NCI-H226 (cell line): ENCODE data around the gene EIF4G2.
"Not testable (repeated sequence)": the region's sequence is repeated elsewhere in the genome, so short reads cannot be mapped to it uniquely, and the experiment has no call there.

Experiments
- DNase-seq: peaks from one replicate; pipeline ENCODE4 v3.0.0-alpha.2; 2015

EIF4G2 gene

DNA sequence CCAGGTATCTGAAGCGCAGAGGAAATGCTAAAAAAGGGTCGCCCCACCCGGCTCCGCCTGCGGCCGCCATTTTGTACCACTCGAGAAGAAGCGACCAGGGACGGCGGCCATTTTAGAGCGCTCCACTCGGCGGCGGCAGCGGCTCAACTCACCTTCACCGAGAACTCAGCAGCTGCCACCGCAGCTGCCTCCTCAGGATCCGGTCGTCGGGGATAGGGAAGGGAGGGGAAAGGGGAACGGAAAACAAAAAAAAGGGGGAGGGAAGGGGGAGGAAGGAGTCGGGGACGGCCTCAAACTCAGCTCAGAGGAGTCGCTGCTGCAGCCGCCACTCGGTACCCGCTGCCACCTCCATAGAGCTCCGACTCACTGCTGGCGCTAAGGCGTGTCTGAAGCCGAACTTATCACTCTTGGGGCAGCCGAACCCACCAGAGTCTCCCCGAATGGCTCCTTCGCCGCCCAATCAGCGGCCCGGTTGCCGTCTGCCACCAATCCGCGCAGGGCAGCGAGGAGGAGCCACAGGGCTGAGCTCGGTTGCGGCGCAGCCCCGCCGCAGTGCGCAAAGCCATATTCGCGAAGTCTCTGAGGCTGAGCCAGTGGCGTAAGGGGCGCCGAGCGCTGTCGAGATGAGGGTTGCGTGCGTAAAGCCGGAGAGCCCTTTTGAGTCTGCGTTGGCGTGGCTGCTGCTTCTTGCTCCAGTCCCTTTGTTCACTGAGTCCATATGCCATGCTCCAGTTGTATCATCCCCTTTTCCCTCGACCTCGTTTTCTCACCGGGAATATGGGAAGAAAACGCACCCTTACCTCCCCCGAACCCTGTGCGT is at the start of gene EIF4G2:
TSS of gene EIF4G2 (minus strand) at position 374 of the 820 bp plus-strand sequence.
- DNase-seq: peak; percentile 99

- DNase-seq: peak; percentile 98
Measured at GRCh38 chr11:10857709-10858438, 49.1 kb upstream of the EIF4G2 start, which contains the start of gene ZBED5. Gene ZBED5 (minus strand): TSS chr11:10858053. CDS start chr11:10854945, 3,108 bp downstream.

- DNase-seq: no peak
Measured at GRCh38 chr11:10857459-10857708, 48.7 kb upstream of the EIF4G2 start.

GRCh38 chr11:10856689-10857458 is 48.1 kb upstream of the EIF4G2 start:
- DNase-seq: peak; percentile 61

- no peak for DNase-seq
Measured at GRCh38 chr11:10855295-10855694, 46.6 kb upstream of the EIF4G2 start.

DNA sequence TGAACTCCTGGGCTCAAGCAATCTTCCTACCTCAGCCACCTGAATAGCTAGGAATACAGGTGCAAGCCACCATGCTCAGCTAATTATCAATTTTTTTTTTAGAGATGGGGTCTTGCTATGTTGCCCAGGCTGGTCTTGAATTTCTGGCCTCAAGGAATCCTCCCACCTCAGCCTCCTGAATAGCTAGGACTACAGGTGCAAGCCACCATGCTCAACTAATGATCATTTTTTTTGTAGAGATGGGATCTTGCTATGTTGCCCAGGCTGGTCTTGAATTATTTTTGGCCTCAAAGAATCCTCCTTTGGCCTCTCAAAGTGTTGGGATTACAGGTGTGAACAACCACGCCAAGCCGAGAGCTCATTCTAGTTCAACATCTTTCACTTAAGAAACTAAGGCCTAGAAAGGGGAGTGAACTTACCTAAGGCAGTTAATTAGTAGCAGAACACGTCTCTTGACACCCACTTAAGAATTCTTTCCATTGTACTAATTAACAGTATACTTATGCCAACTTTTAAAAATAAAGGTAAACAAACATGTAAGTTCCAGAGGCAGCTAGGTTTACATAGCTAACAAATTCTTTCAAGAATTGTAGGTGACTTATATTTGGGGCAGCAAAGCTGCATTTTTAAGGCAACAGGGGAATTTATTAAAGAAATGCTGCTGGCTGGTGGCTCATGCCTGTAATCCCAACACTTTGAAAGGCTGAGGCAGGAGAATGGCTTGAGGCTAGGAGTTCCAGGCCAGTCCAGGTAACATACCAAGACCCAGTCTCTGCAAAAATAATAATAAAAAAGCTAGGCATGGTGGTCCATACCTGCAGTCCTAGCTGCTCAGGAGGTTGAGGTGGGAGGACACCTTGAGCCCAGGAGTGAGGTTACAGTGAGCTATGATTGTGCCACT is 39.5 kb upstream of the EIF4G2 start:
- DNase-seq: no peak

GRCh38 chr11:10846660-10847059 is 37.9 kb upstream of the EIF4G2 start:
- DNase-seq: no peak

DNA sequence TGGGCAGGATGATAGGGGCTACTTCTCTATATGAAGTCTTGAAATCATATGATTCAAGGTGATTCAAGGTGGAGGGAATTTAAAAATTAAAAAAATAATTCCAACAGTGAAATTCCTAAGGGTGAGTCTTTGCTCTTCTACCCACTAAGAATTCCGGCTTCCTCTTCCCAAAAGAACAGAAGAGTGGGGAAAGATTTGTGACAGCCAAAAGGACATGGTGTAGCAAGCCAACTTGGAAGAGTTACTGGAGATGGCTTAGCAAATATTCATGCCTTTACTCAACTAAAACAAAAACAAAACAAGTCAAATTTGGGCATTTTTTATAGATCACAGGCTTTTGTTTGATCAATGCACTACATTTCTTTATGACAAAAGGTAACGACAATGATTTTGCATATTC is 36.9 kb upstream of the EIF4G2 start:
- DNase-seq: no peak

- DNase-seq: no peak
Measured at GRCh38 chr11:10844796-10845195, 36.1 kb upstream of the EIF4G2 start.

DNA sequence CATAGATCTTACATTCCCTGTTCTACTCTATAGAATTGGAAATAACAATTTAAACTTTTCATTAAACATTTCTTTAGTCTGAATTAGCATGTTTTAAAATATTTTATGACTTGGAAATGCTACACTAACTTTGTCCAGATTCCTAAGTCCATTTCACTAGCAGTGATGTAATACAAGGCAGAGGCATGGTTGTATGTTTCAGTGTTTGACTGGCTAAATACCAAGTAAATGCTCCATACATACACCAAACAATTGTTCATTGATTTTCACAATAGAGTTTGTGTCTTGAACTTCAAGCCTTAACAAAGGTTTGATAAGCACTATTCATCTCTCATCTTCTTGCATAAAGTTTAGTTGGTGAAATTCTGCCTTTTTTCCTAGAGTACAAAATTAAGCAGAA is 35.6 kb upstream of the EIF4G2 start:
- no peak for DNase-seq

DNA sequence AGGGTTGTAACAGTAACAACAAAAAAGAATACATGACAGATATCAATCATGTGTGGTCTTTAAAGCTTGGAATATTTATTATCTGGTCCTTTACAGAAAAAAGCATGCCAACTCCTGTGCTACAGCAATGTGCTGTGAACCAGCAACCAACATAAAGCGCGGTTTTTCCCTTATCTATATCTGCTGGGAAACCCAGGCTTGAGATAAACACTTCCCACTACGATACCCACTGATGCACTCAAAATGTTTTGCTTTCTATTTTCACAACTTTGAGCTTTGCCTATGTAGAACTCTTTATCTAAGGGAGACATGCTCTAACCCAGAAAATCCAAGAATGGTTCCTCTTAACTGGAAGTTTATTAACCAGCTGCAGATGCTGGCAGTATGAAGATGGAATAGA is 30.2 kb upstream of the EIF4G2 start:
- DNase-seq: no peak

DNA sequence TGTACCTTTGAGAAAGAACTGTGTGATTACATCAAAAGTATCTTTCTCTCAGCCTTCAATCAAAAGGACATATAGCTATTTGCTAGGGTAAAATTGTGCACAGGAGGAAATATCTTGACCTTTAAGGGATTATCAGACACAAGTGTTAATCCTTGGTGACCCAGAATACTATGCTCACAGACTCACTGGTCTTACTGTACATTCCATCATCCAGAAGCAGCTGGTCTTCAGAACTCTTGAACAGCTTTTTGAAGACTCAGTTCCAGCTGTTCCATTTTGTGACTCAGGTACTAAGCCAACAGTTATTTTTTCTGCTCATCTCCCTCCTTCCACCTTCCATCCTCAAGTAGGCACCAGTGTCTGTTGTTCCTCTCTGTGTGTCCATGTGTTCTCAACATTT is 29.4 kb upstream of the EIF4G2 start:
- no peak for DNase-seq

- DNase-seq: not testable (repeated sequence)
Measured at GRCh38 chr11:10836884-10837283, 28.2 kb upstream of the EIF4G2 start.

DNA sequence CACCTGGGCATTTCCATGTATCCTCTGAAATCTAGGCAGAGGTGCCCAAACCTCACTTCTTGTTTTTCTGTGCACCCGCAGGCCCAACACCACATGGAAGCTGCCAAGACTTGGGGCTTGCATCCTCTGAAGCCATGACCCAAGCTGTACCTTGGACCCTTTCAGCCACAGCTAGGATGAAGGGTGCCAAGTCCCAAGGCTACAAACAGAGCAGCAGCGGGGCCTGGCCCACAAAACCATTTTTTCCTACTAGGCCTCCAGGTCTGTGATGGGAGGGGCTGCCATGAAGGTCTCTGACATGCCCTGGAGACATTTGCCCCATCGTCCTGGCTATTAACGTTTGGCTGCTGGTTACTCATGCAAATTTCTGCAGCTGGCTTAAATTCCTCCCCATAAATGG is 20.4 kb upstream of the EIF4G2 start:
- DNase-seq: no peak

DNA sequence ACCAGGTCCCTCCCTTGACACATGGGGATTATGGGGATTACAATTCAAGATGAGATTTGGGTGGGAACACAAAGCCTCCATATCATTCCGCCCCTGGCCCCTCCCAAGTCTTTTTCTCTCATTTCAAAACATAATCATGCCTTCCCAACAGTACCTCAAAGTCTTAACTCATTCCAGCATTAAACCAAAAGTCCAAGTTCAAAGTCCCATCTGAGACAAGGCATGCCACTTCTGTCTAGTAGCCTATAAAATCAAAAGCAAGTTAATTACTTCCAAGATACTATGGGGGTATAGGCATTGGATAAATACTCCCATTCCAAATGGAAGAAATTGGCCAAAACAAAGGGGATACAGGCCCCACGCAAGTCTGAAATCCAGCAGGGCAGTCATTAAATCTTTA is 19.7 kb upstream of the EIF4G2 start:
- DNase-seq: no peak

DNA sequence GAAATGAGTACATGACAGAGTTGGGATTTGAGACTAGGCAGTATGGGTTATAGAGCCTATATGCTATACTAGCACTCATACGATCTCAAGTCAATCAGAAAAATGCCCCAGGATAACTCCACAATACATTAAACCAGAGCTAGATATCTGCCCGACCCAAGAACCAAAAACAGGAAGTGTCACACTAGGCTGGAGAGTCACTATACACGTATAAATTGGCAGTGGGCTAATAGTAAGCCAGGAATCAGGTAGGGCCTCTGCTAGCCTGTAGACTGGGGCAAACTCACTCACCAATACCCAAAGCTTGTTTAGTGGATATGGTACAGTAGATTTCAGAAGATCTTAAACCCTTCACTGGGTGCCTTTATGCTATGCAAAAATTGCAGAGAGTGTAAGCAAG is 16.2 kb upstream of the EIF4G2 start:
- DNase-seq: no peak

GRCh38 chr11:10823152-10823579 is 14.4 kb upstream of the EIF4G2 start:
- no peak for DNase-seq

DNA sequence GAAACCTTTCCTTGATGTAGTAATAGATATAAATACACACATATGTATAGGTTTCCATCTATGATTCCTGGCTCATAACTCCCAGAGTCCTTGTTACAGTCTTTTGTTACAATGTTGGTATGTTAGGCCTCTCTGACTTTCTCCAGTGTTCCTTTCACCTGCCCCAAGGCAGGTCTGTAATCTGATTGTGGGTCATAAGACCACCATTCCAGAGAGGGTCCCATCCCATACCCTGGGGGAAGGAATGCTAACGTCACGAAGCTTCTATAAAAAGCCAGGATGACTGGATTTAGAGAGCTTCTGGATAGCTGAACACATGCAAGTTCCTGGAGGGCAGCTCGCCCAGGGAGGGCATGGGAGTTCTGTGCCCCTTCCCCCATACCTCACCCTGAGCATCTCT is 13.8 kb upstream of the EIF4G2 start:
- not testable (repeated sequence) for DNase-seq

DNA sequence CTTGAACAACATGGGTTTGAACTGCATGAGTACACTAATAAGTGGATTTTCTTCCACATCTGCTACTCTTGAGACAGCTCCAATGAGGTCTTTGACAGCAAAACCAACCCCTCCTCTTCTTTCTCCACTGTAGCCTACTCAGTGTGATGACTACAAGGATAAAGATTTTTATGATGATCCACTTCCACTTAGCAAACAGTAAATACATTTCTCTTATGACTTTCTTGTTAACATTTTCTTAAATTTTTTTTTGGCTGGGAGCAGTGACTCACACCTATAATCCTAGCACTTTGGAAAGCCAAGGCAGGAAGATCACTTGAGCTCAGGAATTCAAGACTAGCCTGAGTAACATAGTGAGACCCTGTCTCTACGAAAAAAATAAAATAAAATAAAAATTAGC is 9.9 kb upstream of the EIF4G2 start:
- peak; percentile 26 for DNase-seq

GRCh38 chr11:10813945-10814344 is 5.2 kb upstream of the EIF4G2 start:
- no peak for DNase-seq

DNA sequence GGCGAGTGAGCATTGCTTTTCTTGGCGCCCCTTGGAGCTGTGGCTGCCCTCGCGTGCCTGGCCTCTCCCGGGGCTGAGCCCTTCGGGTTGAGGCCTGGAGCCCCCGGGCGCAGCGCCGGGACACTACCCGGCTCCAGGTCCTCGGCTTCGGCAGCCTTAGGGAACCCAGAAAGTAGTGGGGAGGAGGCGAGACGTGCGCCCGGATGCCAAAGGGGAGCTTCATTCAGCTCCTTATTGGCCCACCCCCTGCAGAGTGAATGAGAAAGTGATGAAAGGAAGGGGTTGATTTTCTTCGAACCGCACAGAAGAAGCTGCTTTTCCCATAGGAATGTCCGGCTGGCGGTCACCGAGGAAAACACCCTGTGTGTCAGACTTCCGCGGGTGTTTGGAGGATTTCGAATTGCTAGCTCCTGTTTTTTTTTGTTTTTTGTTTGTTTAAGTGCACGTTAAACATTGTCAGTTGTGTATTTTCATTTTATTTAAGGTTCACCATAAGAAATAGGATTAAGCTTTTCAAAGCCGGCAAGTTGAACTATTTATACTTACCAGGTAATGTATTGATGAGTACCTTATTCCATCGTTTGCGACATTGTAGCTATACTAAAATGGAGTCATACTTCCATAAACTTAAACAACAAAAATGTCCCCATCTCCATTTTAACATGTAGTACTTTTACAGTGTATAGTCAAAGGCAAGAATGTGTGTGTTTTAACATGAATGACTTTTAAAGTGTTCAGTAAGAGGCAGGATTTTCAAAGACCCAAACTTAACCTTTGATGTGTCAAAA is 841 bp upstream of the EIF4G2 start:
- peak; percentile 58 for DNase-seq

DNA sequence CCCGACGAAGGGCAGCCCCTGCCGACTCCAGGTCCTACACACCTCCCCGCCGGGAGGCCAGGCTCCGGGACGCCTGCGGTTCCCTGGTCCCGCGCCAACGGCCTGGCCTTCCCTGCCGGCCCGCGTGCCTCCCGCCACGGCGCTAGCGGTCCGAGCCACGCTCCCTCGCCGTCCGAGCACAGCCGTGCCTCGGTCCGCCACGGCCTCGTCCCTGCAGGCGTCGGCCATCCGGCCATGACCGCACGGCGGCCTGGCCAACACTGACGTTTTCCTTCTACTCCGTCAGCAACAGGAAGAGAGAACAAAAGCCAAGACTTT is 532 bp downstream of the EIF4G2 start:
- DNase-seq: no peak
